ENCODE results near the gene PLA2G3. TPM values are rescaled to one million over a fixed set of nuclear protein-coding genes. Genes with fewer than 3 reads are reported as not detected.
"Not testable (repeated sequence)": the region's sequence is repeated elsewhere in the genome, so short reads cannot be mapped to it uniquely, and the experiment has no call there.

PLA2G3 gene
- total RNA-seq, 2 donors from 2014 or later: not detected

DNA sequence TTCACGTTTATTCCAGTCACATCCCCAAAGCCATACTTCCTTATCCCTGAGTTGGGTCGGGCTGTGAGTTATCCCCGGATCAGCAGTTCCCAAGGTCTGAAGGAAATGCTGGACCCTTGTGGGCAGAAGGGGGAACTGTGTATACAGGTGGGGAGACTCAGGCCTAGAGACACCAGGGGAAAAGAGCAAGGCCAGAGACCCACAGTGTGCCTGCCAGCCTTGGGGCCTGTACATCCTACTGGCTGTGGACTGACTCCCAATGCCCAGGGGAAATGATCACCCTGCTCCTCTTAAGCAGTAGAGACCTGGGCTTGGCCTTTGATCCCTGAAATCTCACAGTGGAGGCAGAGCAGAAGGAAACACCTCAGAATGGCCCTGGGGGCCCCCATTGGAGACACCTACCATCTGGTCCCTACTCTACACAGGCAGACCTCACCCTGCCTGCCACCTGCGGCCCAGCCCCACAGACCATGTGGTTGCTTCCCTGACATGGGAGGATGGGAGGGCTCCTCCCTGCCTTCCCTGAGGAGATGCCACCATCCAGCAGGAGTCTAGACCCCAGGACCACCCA lies 34.2 kb downstream of the PLA2G3 start:
- DNase-seq (ENCODE audit: low spot score): no peak
- intact Hi-C loops (cut with DNase I): loop anchor here in 1 of 2 donors (5.0 kb wide), 1 partner anchor 166 kb away; no protein-coding TSS in a partner anchor

DNA sequence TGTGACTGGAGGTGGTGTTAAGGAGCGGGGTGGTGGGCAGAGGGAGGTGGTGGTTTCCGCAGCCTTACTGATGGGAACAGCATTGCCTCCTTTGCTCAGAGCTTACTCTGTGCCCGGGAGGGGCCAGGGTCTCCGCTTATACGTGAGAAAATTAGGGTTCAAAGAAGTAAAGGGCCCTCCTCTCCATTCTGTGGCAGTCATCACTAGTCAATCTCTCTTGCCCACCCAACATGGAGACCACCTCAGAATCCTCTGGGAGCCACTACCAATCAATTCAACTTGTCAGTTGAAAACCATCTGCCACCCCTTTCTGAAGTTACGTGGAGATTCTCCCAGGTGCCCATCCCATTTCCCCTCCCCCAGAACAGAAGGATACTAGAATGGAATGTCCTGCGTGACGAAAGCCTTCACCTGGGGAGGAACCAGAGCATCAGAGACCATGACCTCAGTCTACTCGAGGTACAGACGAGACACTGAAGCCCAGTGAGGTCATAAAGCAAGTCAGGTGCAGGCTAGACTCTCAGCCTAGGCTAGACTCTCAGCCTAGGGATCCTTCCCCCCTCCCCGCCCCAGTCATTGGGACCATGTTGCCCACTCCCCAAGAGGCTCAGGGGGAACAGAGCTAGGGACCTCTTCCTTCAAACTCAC lies 34.9 kb downstream of the PLA2G3 start:
- intact Hi-C loops (cut with DNase I): loop anchor here in 1 of 2 donors (5.0 kb wide), 1 partner anchor 167 kb away; no protein-coding TSS in a partner anchor
- DNase-seq (ENCODE audit: low spot score): no peak

DNA sequence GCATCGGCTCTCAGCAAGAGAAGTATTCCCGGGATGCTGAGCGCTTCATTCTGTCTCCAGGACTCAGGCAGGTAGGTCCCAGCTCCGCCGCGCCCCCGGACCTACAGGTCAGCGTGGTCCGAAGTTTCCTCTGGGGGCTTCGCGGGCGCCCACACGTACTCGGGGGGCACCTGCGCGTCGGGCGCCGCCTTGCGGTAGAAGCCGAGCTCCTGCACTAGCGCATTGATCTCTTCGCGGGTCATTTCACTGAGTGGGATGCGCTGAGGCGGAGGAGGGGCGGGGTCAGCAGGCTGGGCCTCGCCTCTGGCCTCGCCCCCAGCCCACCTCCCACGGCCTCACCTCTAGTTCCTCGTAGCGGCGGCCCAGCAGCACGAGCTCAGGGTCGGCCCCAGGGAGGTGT lies 35.4 kb downstream of the PLA2G3 start:
- DNase-seq (ENCODE audit: low spot score): no peak
- intact Hi-C loops (cut with DNase I): loop anchor here in 1 of 2 donors (5.0 kb wide), 1 partner anchor 167 kb away; no protein-coding TSS in a partner anchor

DNA sequence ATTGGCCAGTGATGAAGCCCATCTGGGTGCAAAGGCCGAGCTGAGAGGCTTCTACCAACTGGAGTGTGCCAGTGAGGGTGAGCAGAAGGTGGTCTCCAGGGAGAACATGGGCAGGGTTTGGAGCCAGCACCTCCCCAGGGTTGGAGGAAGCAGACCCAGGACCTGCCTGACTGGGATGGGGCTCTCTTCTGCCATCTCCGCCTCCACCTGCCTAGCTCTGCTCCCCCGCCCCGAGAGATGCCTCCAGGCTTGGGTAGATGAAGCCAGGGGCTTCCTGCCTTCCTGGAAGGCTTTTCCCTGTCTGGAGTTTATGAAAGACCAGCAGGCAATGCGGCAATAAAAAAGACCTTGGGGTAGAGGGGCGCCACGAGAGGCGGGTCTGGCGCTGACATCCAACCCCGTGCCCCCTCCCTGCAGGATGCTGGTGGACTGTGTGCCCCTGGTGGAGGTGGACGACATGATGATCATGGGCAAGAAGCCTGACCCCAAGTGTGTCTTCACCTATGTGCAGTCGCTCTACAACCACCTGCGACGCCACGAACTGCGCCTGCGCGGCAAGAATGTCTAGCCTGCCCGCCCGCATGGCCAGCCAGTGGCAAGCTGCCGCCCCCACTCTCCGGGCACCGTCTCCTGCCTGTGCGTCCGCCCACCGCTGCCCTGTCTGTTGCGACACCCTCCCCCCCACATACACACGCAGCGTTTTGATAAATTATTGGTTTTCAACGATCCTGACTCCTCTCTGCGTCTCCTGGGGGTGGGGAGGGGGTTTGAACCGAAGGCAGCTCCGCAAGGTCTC lies 36.2 kb downstream of the PLA2G3 start:
- intact Hi-C loops (cut with DNase I): no loop called here
- DNase-seq (ENCODE audit: low spot score): no peak

DNA sequence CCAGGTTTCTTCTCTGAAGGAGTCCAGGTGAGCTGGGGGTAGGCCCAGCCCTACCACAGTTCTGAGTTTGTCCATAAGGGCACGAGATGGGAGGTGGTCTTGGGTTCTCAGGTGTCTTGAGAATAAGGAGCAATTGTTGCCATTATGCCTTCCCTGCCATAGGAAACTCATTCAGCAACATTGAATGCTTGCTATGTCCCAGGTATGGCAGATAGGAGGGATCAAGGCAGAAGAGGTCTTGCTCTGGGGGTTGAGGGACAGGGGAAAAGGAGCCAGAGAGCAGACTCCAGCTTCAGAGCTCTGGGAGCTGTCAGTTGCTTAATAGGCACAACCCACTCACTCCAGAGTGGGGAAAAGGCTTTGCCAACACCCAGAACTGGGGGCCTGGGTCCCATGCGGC lies 37.2 kb downstream of the PLA2G3 start:
- intact Hi-C loops (cut with DNase I): no loop called here

DNA sequence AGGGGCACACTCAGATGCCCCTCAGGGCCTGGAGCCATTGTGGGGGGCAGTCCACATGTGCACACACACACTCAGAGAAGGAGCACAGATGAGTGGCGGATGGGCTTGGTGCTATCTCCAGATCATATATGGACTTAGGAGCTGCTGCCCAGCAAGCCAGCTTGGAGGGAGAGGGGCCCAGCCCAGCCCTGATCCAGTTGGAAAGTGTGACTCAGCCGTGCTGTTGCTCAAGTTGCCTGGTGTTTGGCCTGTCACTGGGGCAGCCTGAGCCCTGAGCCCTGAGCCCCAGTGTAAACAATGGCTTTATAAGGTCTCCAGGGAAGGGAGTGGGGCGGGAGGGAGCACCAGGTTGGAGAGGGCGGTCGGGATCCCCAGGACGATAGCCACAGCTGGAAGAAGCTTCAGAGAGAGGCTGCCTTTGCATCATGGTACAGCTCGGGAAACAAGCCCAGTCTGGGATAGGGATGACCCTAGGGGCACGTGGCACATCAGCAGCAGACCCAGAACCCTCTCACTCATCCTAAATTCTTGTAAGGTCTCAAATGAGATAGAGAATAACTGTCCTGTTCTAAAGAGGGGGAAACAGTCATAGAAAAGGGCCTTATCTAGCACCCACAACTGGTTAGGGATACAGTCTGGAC lies 37.7 kb downstream of the PLA2G3 start:
- intact Hi-C loops (cut with DNase I): no loop called here
- DNase-seq (ENCODE audit: low spot score): peak; percentile 96

More for the DNA sequence above, 37.2 kb downstream of the PLA2G3 start:
- no peak for DNase-seq (ENCODE audit: low spot score)

DNA sequence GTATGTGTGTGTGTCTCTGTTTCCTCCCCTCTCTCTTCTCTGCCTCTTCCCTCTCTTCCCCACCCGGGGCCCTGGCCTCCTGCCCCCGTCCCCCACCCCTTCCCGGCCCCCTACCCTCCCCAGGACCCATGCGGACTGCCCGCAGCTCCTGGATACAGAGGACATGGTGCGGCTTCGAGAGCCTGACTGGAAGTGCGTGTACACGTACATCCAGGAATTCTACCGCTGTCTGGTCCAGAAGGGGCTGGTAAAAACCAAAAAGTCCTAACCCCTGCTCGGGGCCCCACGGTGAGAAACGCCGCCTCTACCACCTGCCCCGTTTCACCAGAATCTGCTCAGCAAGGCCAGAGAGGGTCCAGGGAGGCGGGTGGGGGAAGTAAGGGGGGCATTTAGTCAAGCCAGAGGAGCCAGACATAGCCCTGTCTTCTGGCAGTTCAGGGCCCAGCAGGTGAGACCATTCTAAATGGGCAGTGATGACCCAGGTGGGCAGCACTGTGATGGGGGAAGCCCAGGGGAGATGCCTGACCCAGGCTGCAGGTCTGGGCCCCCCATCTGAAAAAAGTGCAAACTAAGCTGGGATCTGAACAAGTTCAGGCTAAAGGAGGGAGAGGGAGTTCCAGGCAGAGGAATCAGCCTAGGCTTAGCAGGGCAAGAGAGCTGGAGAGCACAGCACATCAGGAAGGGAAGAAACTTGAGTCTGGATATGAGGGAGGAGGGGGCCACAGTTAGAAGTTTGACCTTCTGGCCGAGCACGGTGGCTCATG lies 39.4 kb downstream of the PLA2G3 start:
- intact Hi-C loops (cut with DNase I): no loop called here
- no peak for DNase-seq (ENCODE audit: low spot score)

DNA sequence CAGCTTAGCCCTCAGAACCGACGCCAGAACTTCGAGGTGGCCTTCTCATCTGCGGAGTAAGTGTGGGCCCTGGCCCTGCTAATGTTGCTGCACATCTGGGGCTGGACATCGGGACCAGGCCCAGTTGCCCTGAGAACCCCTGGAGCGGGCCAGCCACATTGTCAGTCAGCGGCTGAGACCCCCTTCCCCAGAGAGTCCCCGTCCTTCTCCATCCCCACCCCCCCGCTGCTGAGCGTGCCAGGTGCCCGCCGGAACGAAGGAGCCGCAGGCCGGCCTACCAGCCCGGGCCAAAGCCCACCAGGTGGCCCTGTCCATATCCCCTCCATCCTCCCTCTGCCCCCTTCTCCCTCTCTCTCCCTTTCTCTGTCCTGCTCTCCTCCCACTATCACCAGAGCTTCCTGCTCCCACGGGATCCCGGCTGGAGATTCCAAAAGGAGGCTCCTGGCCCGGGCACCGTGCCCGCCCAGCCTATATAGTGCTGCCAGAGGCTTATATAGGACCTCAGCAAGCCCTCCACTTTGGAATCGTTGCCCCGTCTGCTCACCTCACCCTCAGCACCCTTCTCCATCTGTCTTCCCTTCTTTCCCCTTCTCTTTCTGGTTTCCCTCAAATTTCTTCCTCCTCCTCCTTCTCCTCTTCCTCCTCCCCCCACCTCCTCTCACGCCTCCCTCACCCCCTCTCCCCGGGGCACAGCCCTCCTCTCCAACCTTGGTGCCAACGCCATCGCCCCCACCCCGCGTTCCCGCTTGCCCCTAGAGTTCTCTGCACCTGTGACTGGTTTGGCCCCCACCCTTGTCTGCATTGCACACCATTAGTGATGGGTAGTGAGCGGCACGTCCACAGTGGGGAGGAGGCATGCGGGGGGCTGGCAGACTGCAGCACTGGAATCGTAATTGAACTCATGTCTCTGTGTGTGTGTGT lies 40.2 kb downstream of the PLA2G3 start:
- intact Hi-C loops (cut with DNase I): no loop called here
- no peak for DNase-seq (ENCODE audit: low spot score)

DNA sequence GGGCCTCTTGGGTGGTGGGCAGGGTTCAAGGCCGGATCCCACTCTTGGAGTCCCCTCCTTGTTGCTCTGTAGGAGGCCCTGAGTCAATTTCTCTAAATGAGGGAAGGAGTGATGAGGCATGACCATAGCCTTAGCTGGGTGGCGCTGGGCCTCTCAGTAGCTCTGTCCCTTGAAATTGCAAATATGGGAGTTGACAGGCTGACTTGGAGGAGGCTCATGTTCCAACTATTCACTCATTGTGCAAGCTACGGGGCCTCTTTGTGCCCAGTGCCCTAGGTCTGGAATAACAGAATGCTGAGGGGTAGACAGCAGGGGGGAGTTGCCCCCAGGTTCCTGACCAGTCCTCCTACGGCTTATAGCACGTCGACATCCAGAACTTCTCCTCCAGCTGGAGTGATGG lies 40.9 kb downstream of the PLA2G3 start:
- no peak for DNase-seq (ENCODE audit: low spot score)
- intact Hi-C loops (cut with DNase I): no loop called here

DNA sequence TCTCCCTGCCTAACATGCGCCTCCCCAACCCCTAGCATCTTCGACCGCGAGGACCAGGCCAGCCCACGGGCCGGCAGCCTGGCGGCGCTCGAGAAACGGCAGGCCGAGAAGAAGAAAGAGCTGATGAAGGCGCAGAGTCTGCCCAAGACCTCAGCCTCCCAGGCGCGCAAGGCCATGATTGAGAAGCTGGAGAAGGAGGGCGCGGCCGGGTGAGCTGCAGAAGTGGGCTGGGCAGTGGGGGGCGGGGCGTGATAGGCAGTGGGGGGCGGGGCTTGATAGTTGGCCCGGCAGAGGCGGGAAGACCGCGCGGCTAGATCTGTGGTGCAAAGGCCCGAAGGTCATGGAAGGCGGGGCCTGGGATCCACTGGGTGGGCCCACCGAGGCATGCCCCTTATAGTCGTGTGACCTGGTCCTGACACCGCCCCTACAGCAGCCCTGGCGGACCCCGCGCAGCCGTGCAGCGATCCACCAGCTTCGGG lies 41.6 kb downstream of the PLA2G3 start:
- intact Hi-C loops (cut with DNase I): no loop called here
- DNase-seq (ENCODE audit: low spot score): no peak

DNA sequence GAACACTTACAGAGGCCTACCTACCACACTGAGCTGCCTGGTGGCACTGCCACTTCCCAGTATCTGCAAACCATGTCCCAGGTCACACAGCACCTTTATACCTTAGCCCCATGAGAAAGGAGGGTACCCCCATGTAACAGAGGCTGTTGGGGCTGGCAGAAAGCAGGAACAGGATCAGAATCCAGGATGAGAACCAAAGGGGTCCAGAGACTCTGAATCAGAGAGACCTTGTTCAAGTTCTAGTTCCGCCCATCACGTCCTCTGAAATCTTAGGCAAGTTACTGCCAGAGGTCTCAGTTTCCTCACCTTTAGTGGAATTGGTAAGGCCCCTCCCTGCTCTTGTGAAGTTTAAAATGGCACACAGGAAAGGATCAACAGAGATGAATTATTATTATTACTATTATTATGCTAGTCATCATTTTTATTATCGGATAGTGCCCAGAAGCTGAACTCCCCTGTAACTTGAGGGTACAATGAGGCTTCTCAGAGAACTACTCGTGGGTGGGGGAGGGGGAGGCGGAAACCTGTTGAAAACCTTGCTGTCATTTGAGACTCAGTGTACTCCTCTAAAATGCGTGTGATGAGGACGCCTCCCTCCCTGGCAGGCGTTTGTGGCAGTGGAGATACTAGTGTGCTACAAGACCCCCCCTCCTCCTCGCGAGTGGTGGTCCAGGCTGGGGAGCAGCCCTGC lies 42.2 kb downstream of the PLA2G3 start:
- no peak for DNase-seq (ENCODE audit: low spot score)
- intact Hi-C loops (cut with DNase I): no loop called here

DNA sequence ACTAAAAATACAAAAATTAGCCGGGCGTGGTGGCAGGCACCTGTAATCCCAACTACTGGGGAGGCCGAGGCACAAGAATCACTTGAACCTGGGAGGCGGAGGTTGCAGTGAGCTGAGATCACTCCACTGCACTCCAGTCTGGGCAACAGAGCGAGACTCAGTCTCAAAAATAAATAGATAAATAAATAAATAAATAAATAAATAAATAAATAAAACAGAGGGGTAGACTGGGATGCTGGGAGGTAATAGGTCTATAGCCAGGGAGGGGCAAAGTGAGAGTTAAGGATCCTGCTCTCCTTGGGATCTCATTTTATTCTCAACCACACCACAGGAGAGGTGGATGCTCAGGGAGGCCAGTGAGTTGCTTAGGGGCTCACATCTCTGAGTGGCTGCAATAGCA lies 42.8 kb downstream of the PLA2G3 start:
- intact Hi-C loops (cut with DNase I); DNase-seq (ENCODE audit: low spot score): not testable (repeated sequence)

DNA sequence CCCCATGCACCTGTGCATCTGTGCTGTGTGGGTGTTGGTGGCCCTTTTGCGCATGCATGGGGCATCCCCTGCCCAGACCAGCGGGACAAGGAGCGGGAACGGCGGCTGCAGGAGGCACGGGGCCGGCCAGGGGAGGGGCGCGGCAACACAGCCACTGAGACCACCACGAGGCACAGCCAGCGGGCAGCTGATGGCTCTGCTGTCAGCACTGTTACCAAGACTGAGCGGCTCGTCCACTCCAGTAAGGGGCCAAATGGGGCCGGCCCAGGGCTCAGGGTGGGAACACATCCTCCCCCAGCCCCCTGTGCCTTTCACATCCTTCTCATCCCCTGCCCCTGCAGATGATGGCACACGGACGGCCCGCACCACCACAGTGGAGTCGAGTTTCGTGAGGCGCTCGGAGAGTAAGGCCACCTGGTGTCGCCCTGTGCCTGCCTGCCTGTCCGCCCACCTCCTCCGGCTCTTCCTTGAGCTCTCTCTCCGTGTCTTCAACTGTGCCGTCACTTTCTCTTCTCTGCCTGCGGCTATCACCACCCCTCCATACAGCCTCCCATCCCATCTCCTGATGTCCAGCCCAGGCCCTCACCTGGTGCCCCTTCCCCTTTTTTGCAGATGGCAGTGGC lies 43.5 kb downstream of the PLA2G3 start:
- intact Hi-C loops (cut with DNase I): no loop called here
- no peak for DNase-seq (ENCODE audit: low spot score)

DNA sequence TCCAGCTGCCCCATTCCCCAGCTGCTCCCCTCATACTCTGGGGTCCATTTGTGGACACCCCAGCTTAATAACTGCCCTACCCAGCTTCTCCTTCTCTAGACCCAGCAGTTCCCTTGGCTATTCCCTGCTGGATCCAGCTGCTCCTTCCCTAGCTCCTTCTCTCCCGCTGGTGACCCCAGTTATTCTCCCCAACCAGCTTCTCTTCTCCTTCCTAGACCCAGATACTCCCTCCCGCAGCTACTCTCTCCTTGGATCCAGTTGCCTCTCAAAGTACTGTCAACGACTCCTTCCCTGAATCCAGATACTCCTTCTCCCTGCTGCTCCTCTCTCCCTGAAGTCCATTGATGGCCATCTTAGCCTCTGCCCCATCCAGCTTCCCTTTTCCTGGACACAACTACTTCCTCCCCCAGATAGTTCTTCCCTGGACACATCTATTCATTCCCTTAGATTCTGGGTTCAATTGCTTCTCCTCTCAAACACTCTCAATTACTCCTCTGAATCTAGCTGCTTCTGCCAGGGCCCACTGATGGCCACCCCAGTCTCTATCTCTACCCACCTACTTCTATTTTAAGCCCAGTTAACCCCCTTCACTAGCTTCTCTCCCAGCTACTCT lies 44.6 kb downstream of the PLA2G3 start:
- intact Hi-C loops (cut with DNase I): no loop called here
- DNase-seq (ENCODE audit: low spot score): no peak

DNA sequence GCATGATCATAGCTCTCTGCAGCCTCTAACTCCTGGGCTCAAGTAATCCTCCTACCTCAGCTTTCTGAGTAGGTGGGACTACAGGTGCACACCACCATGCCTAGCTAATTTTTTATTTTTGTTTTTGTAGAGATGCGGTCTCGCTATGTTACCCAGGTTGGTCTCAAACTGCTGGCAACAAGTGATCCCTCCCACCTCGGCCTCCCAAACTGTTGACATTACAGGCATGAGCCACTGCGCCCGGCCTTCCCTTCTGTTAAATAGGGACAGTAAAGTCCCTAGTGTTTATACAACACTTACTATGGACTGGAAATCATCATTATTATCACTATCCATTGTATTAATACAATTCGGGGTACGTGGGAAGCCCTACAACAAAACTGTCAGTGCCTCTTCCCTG lies 45.6 kb downstream of the PLA2G3 start:
- intact Hi-C loops (cut with DNase I): no loop called here
- DNase-seq (ENCODE audit: low spot score): no peak

DNA sequence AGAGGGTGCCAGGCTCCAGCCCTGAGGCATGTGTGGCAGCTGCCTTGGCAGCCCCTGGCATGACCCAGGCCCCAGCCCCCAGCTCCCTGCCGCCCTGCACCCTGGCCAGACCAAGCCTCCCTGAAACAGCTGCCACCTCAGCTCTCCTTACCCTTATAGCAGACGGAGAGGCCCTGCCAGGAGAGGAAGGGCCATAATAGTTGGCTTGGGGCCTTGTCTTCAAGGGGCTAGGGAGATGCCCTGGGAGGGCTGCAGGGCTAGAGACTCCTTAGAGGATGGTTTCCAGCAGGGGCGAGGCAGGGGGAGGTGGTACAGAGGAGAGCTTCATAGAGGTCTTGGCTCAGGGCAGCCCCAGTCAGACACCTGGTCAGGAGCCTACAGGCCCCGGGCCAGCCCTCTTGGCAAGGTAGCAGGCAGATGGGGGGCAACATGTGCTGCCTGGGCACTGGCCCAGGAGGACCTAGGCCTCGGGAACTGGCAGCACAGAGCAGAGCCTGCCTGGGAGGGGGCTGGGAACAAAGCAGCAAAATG lies 46.2 kb downstream of the PLA2G3 start:
- DNase-seq (ENCODE audit: low spot score): no peak

More for the DNA sequence above, 46.2 kb downstream of the PLA2G3 start:
- intact Hi-C loops (cut with DNase I): no loop called here

Measured in posterior vena cava (tissue), 2 donors.